Uterus (tissue), 4 donors: ENCODE measurements around the gene URB1. TPM values are rescaled to one million over a fixed set of nuclear protein-coding genes. Genes with fewer than 3 reads are reported as not detected.

Experiments
- DNase-seq, 2 donors: peaks; one replicate each; pipeline ENCODE4 v3.0.0-alpha.2; 2019 to 2020
- H3K27ac ChIP-seq, 2 donors: fragments of 200-600 bp; sonication (generic); 1 replicate in 1 of 2; 2 replicates in 1 of 2; pipeline ENCODE4 v1.5.1; 2016 to 2018
- H3K27me3 ChIP-seq, 2 donors: fragments of 200-600 bp; sonication (generic); one replicate each; pipeline ENCODE4 v1.5.1; 2018 to 2019; ENCODE audit warnings: control low read depth in 1 of 2
- H3K36me3 ChIP-seq, 2 donors: fragments of 200-600 bp; sonication (generic); one replicate each; pipeline ENCODE4 v1.5.1; 2019; ENCODE audit warnings: control low read depth in 1 of 2
- H3K4me1 ChIP-seq, 2 donors: fragments of 200-600 bp; sonication (generic); one replicate each; pipeline ENCODE4 v1.5.1; 2018 to 2019; ENCODE audit warnings: control low read depth in 1 of 2
- H3K4me3 ChIP-seq, 2 donors: fragments of 200-600 bp; sonication (generic); 1 replicate in 1 of 2; 2 replicates in 1 of 2; pipeline ENCODE4 v1.5.1; 2018 to 2019; ENCODE audit warnings: mild to moderate bottlenecking in 1 of 2
- H3K9me3 ChIP-seq, 2 donors: fragments of 200-600 bp; sonication (generic); one replicate each; pipeline ENCODE4 v1.5.1; 2019; ENCODE audit warnings: control low read depth in 1 of 2
- POLR2A ChIP-seq, 2 donors: fragments of 450-650 bp; IDR thresholded peaks; one replicate each; pipeline ENCODE4 v1.6.1; 2016; ENCODE audit warnings: antibody characterized with exemption in 2 of 2, mild to moderate bottlenecking in 1 of 2, moderate library complexity in 1 of 2
- intact Hi-C: fragments of 100-400 bp; cut with DNase I; formaldehyde crosslinking; loops from one replicate; pipeline ENCODE4 v1.15.1; 2023; ENCODE audit warnings: low total_unique reads
- total RNA-seq, 4 donors: library from RNA; depleted of rRNA in 3 of 4; stranded (reverse); fragments of >200 nt in 3 of 4; gene quantifications; one replicate each; pipeline versions ENCODE4 v1.1.0 to v1.2.4, GENCODE V29; 2014 to 2023
- TF ChIP-seq, protein P1 (sequence below), 4 experiments: fragments of 200-600 bp in 2 of 4; fragments of 450-650 bp in 2 of 4; sonication (generic) in 2 of 4; IDR thresholded peaks; one replicate each; pipeline ENCODE4 v1.5.1; 2016 to 2019; ENCODE audit warnings: antibody characterized with exemption in 4 of 4, mild to moderate bottlenecking in 2 of 4, moderate library complexity in 1 of 4
- donor health status: DM: yes; HTN: yes; CAD: no.

URB1 gene
- total RNA-seq, 4 donors from 2014 or later, result 11.8 to 31.0 (median 26.0) TPM

DNA sequence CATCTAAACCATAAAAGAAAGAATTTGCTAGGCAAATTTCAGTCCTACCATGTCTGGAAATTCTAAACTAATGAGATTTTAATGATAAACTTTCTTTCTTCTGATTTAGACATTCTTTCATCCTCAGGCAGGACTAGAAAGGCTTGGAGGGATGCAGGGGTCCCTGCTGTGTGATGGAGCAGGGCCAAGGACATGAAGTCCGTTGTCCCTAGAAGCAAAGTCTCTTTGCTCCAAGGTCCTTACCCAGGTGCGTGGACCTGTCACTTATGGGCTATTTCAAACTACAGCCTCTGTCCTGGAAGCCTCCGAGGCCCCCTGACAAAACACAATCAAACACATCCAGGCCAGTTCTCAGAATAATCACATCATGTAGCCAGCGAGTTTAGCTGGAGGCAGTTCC is 26.6 kb downstream of the URB1 start:
- Histone ChIP-seq H3K4me3 (no peak overlapping the region), H3K27ac (peak overlapping the region; percentile 92 to 99), H3K9me3 (no peaks in the 10 kb centered on the region), H3K4me1 (peaks cover 12 to 24% of the 10 kb centered on the region in 2 donors), H3K27me3 (no peaks in the 10 kb centered on the region), H3K36me3 (no peaks in the 10 kb centered on the region)
- TF ChIP-seq, protein P1, sequence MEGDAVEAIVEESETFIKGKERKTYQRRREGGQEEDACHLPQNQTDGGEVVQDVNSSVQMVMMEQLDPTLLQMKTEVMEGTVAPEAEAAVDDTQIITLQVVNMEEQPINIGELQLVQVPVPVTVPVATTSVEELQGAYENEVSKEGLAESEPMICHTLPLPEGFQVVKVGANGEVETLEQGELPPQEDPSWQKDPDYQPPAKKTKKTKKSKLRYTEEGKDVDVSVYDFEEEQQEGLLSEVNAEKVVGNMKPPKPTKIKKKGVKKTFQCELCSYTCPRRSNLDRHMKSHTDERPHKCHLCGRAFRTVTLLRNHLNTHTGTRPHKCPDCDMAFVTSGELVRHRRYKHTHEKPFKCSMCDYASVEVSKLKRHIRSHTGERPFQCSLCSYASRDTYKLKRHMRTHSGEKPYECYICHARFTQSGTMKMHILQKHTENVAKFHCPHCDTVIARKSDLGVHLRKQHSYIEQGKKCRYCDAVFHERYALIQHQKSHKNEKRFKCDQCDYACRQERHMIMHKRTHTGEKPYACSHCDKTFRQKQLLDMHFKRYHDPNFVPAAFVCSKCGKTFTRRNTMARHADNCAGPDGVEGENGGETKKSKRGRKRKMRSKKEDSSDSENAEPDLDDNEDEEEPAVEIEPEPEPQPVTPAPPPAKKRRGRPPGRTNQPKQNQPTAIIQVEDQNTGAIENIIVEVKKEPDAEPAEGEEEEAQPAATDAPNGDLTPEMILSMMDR (IDR thresholded peaks at IDR 0.05), result no peak
- TF ChIP-seq POLR2A (IDR thresholded peaks at IDR 0.05), result no peak
- intact Hi-C loops, result no loop called here
- DNase-seq, result no peak

DNA sequence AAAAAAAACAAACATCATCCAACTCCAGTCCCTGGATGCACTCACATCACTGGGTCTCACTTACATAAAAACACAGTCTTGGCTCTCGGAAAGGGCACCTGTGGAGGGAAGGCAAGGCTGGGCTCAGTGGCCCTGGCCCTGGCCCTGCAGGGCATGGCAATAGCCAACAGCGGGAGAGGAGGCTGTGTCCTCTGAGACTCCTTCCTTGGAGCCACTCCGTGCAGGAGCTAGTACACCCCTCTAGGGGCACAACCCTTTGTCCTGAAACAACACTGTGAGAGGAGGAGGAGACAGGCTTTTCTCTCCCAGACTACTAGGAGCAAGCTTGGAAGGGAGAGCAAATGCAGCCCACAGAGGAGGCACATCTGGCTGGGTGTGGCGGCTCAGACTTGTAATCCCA is 28.0 kb downstream of the URB1 start:
- intact Hi-C loops, result no loop called here
- Histone ChIP-seq H3K27me3 (no peaks in the 10 kb centered on the region), H3K36me3 (no peaks in the 10 kb centered on the region), H3K9me3 (no peaks in the 10 kb centered on the region), H3K27ac (peak overlapping the region; percentile 92 to 99), H3K4me3 (no peak overlapping the region), H3K4me1 (peaks cover 12 to 15% of the 10 kb centered on the region in 2 donors)
- no peak for TF ChIP-seq POLR2A (IDR thresholded peaks at IDR 0.05)
- TF ChIP-seq, protein P1 (IDR thresholded peaks at IDR 0.05), result peak in 1 of 4 experiments; percentile 7
- DNase-seq, result no peak

DNA sequence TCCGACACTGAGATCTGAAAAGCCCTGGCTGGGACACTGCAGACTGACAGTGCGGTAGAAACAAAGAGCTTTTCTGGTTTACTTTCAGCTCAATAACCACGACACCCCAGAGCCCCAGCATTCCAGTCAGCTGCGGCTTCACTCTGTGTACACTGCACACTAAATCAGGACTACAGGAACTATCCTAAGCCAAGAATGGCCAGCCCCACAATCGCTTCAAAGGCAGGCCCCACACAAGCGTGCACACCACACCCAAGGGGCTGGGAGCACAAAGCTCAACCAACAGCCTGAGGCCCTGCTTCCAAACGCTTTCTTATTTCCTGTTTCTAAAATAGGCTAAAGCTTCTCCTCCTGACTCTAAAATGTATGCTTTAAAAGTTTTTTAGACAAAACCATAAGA is 28.4 kb downstream of the URB1 start:
- intact Hi-C loops, result no loop called here
- H3K9me3 ChIP-seq, result no peaks in the 10 kb centered on the region
- TF ChIP-seq, protein P1 (IDR thresholded peaks at IDR 0.05), result no peak
- peak in 1 of 2 donors; percentile 22 for TF ChIP-seq POLR2A (IDR thresholded peaks at IDR 0.05)
- peak overlapping the region; percentile 92 to 99 for H3K27ac ChIP-seq
- H3K36me3 ChIP-seq, result no peaks in the 10 kb centered on the region
- peak in 1 of 2 donors; percentile 47 for DNase-seq
- H3K27me3 ChIP-seq, result no peaks in the 10 kb centered on the region
- H3K4me1 ChIP-seq, result peaks cover 10 to 15% of the 10 kb centered on the region in 2 donors
- no peak overlapping the region for H3K4me3 ChIP-seq

GRCh38 chr21:32360401-32360975 is 32.3 kb downstream of the URB1 start:
- intact Hi-C loops, result no loop called here
- Histone ChIP-seq H3K4me3 (no peak overlapping the region), H3K27me3 (no peaks in the 10 kb centered on the region), H3K9me3 (no peaks in the 10 kb centered on the region), H3K27ac (peak overlapping the region in 1 of 2 donors; percentile 62), H3K4me1 (peaks cover 4 to 10% of the 10 kb centered on the region in 2 donors), H3K36me3 (no peaks in the 10 kb centered on the region)
- no peak for DNase-seq
- TF ChIP-seq, protein P1 (IDR thresholded peaks at IDR 0.05), result no peak
- TF ChIP-seq POLR2A (IDR thresholded peaks at IDR 0.05), result no peak

DNA sequence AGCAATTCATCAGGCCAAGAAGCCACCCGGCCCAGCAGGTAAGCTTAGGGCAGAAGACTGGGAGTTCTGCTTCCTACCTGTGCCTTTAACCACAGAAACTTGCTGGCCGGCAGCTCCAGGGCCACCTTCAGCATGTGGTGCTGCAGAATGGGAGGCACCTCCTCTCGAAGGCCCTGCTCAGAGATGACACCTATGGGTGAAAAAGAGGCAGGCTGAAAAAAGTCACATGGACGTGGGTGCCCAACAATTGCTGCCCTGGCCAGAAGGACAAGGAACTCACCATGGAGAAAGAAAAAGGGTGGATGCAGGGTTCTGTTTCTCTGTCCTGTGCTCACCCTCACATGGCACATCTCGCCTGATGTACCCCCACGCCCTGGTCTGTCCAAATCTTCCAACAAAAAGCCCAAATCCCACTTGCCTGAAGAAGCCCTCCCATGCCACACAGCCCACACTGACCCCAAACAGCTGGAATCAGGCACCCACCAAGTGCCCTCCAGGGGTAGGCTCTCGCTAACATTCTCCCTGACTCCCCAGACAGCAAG is 33.0 kb downstream of the URB1 start:
- H3K9me3 ChIP-seq, result no peaks in the 10 kb centered on the region
- H3K36me3 ChIP-seq, result no peaks in the 10 kb centered on the region
- intact Hi-C loops, result no loop called here
- no peaks in the 10 kb centered on the region for H3K27me3 ChIP-seq
- H3K27ac ChIP-seq, result peak overlapping the region in 1 of 2 donors; percentile 62
- H3K4me1 ChIP-seq, result peaks cover 4 to 7% of the 10 kb centered on the region in 2 donors
- no peak overlapping the region for H3K4me3 ChIP-seq
- no peak for TF ChIP-seq POLR2A (IDR thresholded peaks at IDR 0.05)
- TF ChIP-seq, protein P1 (IDR thresholded peaks at IDR 0.05), result peak in 1 of 4 experiments; percentile 9
- no peak for DNase-seq
